HFFc6 (cell line): ENCODE results near the gene ATMIN. TPM values are rescaled to one million over a fixed set of nuclear protein-coding genes. Genes with fewer than 3 reads are reported as not detected.

Experiments
- DNase-seq: peaks from one replicate; pipeline ENCODE4 v3.0.0-alpha.2; 2018
- H3K27ac Mint-ChIP-seq: 2 replicates; pipeline ENCODE4 v1.8.0; 2020; ENCODE audit warnings: mild to moderate bottlenecking, mixed read lengths
- H3K27me3 Mint-ChIP-seq: 2 replicates; pipeline ENCODE4 v1.8.0; 2021; ENCODE audit warnings: mild to moderate bottlenecking, moderate library complexity, mixed read lengths; ENCODE audit not compliant: insufficient read depth
- H3K36me3 Mint-ChIP-seq: 2 replicates; pipeline ENCODE4 v1.8.0; 2021; ENCODE audit warnings: low read depth, mixed read lengths
- H3K4me1 Mint-ChIP-seq: 2 replicates; pipeline ENCODE4 v1.8.0; 2020; ENCODE audit warnings: low read depth, mixed read lengths
- H3K4me3 Mint-ChIP-seq: 2 replicates; pipeline ENCODE4 v1.8.0; 2020; ENCODE audit warnings: mild to moderate bottlenecking, moderate library complexity, mixed read lengths
- H3K9me3 Mint-ChIP-seq: 2 replicates; pipeline ENCODE4 v1.8.0; 2020; ENCODE audit warnings: mild to moderate bottlenecking, mixed read lengths
- total RNA-seq, 6 experiments: library from RNA; stranded (reverse); fragmentation: NEBNext Ultra II Directional; extraction: Animal tissue kit (Norgen Biotek cat#: 25700); gene quantifications; 2 replicates in 1 of 6; 3 replicates in 5 of 6; pipeline ENCODE4 v1.2.3, GENCODE V29; 2021
- TF ChIP-seq, protein P1 (sequence below): fragments of 200-600 bp; sonication (generic); IDR thresholded peaks from 2 replicates; pipeline ENCODE4 v1.5.0; 2021; ENCODE audit warnings: antibody characterized with exemption, mild to moderate bottlenecking

The ATMIN gene
- total RNA-seq, 6 experiments from 2014 or later: 24.3 to 35.6 (median 29.7) TPM

- peaks cover 6% of the 10 kb centered on the region; the same call in 1 of the 2 replicates for H3K36me3 Mint-ChIP-seq
- H3K4me1 Mint-ChIP-seq: peaks cover 88% of the 10 kb centered on the region
- no peak for DNase-seq
- H3K27me3 Mint-ChIP-seq: no peaks in the 10 kb centered on the region
- no peaks in the 10 kb centered on the region for H3K9me3 Mint-ChIP-seq
- peak overlapping the region; percentile 83; the same call in 1 of the 2 replicates for H3K4me3 Mint-ChIP-seq
- TF ChIP-seq, protein P1, sequence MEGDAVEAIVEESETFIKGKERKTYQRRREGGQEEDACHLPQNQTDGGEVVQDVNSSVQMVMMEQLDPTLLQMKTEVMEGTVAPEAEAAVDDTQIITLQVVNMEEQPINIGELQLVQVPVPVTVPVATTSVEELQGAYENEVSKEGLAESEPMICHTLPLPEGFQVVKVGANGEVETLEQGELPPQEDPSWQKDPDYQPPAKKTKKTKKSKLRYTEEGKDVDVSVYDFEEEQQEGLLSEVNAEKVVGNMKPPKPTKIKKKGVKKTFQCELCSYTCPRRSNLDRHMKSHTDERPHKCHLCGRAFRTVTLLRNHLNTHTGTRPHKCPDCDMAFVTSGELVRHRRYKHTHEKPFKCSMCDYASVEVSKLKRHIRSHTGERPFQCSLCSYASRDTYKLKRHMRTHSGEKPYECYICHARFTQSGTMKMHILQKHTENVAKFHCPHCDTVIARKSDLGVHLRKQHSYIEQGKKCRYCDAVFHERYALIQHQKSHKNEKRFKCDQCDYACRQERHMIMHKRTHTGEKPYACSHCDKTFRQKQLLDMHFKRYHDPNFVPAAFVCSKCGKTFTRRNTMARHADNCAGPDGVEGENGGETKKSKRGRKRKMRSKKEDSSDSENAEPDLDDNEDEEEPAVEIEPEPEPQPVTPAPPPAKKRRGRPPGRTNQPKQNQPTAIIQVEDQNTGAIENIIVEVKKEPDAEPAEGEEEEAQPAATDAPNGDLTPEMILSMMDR: no peak
- H3K27ac Mint-ChIP-seq: peak overlapping the region; percentile 86
These were observed 41.2 kb upstream of the ATMIN start for GRCh38 chr16:80994451-80994850.

DNA sequence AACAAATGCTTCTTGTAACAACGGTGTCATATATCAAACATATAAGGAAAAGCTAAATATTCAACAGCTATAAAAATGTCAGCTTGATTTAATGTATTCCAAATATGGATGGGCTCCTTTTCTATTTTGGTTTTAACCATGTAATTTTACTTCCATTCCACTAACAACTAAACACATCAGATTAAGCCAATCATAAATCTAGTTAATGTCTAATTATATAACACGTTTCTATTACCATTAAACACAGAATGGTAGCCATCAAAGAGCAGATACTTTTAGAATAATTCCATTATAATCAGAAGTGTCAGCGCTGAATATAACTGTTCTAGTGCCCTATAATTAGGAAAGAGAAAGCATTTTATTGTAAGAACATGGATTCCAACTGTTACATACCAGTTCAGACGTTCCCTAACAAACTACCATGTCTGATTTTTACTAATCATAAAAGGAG is 38.9 kb upstream of the ATMIN start:
- no peaks in the 10 kb centered on the region for H3K27me3 Mint-ChIP-seq
- peak overlapping the region; percentile 17 for H3K27ac Mint-ChIP-seq
- TF ChIP-seq, protein P1: no peak
- peak overlapping the region; percentile 48; the same call in 1 of the 2 replicates for H3K4me3 Mint-ChIP-seq
- no peaks in the 10 kb centered on the region for H3K9me3 Mint-ChIP-seq
- DNase-seq: no peak
- peaks cover 68% of the 10 kb centered on the region for H3K4me1 Mint-ChIP-seq
- peaks cover 15% of the 10 kb centered on the region for H3K36me3 Mint-ChIP-seq

GRCh38 chr16:80997139-80997798 is 38.4 kb upstream of the ATMIN start:
- no peaks in the 10 kb centered on the region for H3K27me3 Mint-ChIP-seq
- TF ChIP-seq, protein P1: no peak
- H3K4me1 Mint-ChIP-seq: peaks cover 65% of the 10 kb centered on the region
- peak overlapping the region; percentile 48; the same call in 1 of the 2 replicates for H3K4me3 Mint-ChIP-seq
- peaks cover 15% of the 10 kb centered on the region for H3K36me3 Mint-ChIP-seq
- H3K27ac Mint-ChIP-seq: peak overlapping the region; percentile 17
- H3K9me3 Mint-ChIP-seq: no peaks in the 10 kb centered on the region
- no peak for DNase-seq

GRCh38 chr16:80997964-80998620 is 37.5 kb upstream of the ATMIN start:
- Mint-ChIP-seq H3K4me1 (peaks cover 61% of the 10 kb centered on the region), H3K27me3 (no peaks in the 10 kb centered on the region; the same call in 1 of the 2 replicates), H3K36me3 (peaks cover 15% of the 10 kb centered on the region), H3K27ac (no peak overlapping the region; the same call in 1 of the 2 replicates), H3K4me3 (no peak overlapping the region), H3K9me3 (no peaks in the 10 kb centered on the region)
- TF ChIP-seq, protein P1: no peak
- no peak for DNase-seq

- Mint-ChIP-seq H3K27ac (no peak overlapping the region), H3K4me1 (peaks cover 66% of the 10 kb centered on the region), H3K36me3 (peaks cover 19% of the 10 kb centered on the region), H3K27me3 (no peaks in the 10 kb centered on the region; the same call in none of the 2 replicates), H3K4me3 (no peak overlapping the region), H3K9me3 (no peaks in the 10 kb centered on the region)
- TF ChIP-seq, protein P1: no peak
- no peak for DNase-seq
These were observed 34.8 kb upstream of the ATMIN start for GRCh38 chr16:81000873-81001272.
